Measurements from ENCODE around the gene SATB2. TPM values are rescaled to one million over a fixed set of nuclear protein-coding genes. Genes with fewer than 3 reads are reported as not detected.

The SATB2 gene
- total RNA-seq, 3 donors from 2014 or later: 2.3 to 12.2 (median 8.2) TPM

DNA sequence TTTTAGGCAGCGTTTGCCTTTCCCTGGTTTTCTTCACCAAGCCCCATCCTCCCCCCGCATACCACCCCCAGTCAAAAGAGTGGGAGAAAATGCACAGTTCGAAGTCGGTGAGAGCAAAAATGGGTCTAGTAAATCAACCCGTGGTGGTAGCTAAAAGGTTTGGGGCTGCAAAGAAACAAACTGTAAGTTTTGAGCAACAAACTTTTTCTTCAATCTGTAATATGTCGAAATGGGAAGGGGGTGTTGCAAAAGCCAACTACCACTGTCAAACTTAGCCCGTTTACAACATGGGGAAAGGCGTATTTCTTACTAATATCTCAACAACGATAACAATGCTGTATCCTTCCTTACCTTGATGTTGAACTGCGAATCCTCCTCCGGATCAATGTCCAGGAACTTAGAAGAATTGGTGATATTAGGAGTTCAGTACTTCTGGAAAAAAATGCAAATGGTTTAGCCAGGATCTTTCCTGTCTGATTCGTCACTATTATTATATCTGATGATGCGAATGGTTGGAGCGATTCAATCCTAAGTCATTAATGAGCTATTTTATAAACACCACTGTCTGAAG is 2.4 kb upstream of the SATB2 start:
- no peaks in the 10 kb centered on the region for H3K36me3 ChIP-seq
- H3K27me3 ChIP-seq: peaks cover 17 to 79% of the 10 kb centered on the region in 2 donors
- no peak overlapping the region for H3K27ac ChIP-seq
- TF ChIP-seq POLR2AphosphoS5 (IDR thresholded peaks at IDR 0.05) (peak in 1 of 3 donors; percentile 22), POLR2A (IDR thresholded peaks at IDR 0.05) (no peak), CTCF (IDR thresholded peaks at IDR 0.05) (no peak)
- no peak for DNase-seq (ENCODE audit: low spot score in 2 of 2)
- H3K4me3 ChIP-seq: peak overlapping the region; percentile 63 to 90 (median 73)
- intact Hi-C loops (cut with DNase I; ENCODE audit: low total_unique reads): loop anchor here (5.0 kb wide), 1 partner anchor 1963 kb away; the partner anchor contains the start of gene HSPD1
- peaks cover 10% of the 10 kb centered on the region in 2 donors for H3K4me1 ChIP-seq
- H3K9me3 ChIP-seq: no peaks in the 10 kb centered on the region

GRCh38 chr2:199459286-199460100 is 1.8 kb upstream of the SATB2 start:
- no peaks in the 10 kb centered on the region for H3K9me3 ChIP-seq
- H3K27ac ChIP-seq: peak overlapping the region; percentile 15 to 46
- peaks cover 17 to 79% of the 10 kb centered on the region in 2 donors for H3K27me3 ChIP-seq
- no peaks in the 10 kb centered on the region for H3K36me3 ChIP-seq
- peak; percentile 70 to 81 for DNase-seq (ENCODE audit: low spot score in 2 of 2)
- peak overlapping the region; percentile 63 to 90 (median 73) for H3K4me3 ChIP-seq
- peaks cover 10% of the 10 kb centered on the region in 2 donors for H3K4me1 ChIP-seq
- intact Hi-C loops (cut with DNase I; ENCODE audit: low total_unique reads): loop anchor here (5.0 kb wide), 1 partner anchor 1962 kb away; the partner anchor contains the start of gene HSPD1
- TF ChIP-seq POLR2AphosphoS5 (IDR thresholded peaks at IDR 0.05): peak; percentile 57 to 70 (median 60)
- TF ChIP-seq POLR2A (IDR thresholded peaks at IDR 0.05): no peak
- no peak for TF ChIP-seq CTCF (IDR thresholded peaks at IDR 0.05)

DNA sequence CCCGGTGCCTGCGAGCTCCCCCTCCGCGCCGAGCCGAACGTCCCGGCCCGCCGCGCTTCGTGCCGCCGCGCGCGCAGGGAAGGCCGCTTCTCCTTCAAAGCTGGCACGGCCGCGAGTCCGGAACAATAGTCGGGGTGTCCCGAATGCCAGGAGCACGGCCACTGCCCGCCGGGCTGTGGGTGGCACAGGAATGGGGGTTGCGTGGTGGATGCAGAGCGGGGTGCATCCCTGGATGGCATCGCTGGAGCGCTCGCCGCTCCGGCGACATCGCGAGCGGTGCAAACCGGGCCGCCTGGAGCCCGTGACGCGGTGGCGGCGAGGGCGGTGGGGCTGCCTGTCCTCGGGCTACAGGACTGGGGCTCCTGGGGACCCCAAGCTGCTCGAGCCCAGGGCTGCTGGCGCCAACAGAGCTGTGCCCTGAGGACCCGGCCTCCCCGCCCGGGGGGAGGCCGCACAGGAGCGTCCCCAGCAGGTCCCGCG is 1.1 kb upstream of the SATB2 start:
- TF ChIP-seq POLR2AphosphoS5 (IDR thresholded peaks at IDR 0.05) (no peak), CTCF (IDR thresholded peaks at IDR 0.05) (no peak), POLR2A (IDR thresholded peaks at IDR 0.05) (no peak)
- no peak for DNase-seq (ENCODE audit: low spot score in 2 of 2)
- intact Hi-C loops (cut with DNase I; ENCODE audit: low total_unique reads): no loop called here

DNA sequence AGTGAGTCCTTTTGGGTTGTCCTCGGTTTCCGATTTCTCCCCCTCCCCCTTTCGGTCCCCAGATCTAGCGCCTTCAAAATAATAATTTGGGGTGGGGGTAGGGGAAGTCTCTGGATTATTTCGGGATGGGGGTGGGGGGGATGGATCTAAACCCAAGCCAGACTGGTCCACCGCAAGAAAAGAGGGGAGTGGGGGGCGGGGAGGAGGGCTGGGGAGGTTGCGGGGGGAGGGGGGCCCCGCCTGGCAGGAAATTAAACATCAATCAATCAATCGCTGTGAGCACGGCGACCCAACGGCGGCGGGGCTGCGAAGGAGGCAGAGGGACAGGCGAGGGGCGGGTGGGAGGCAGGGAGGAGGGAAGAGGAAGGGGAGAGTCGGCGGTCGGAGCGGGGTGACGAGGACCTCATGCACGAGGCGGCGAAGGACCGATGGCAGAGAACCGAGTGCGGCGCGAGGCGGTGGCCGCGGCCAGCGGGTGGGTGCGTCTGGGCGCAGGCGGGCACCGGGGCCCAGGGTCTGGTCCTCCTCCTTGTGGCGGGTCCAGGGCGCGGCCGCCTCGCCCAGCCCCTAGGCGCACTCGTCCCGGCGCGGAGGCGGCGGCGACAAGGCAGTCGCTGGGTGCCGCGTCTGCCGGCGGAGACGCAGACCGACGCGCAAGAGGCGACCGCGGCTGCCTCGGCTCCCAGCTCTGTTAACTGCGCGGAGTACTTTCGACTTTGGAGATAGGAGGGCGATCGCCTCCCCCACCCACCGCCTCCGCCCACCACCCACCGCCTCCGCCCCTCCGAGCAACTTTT is 468 bp upstream of the SATB2 start:
- H3K27ac ChIP-seq: peak overlapping the region; percentile 15 to 46
- peaks cover 17 to 76% of the 10 kb centered on the region in 2 donors for H3K27me3 ChIP-seq
- intact Hi-C loops (cut with DNase I; ENCODE audit: low total_unique reads): no loop called here
- no peaks in the 10 kb centered on the region for H3K9me3 ChIP-seq
- peaks cover 10% of the 10 kb centered on the region in 2 donors for H3K4me1 ChIP-seq
- H3K36me3 ChIP-seq: no peaks in the 10 kb centered on the region
- no peak for DNase-seq (ENCODE audit: low spot score in 2 of 2)
- no peak for TF ChIP-seq POLR2AphosphoS5 (IDR thresholded peaks at IDR 0.05)
- no peak for TF ChIP-seq CTCF (IDR thresholded peaks at IDR 0.05)
- TF ChIP-seq POLR2A (IDR thresholded peaks at IDR 0.05): no peak
- peak overlapping the region; percentile 63 to 90 (median 73) for H3K4me3 ChIP-seq

More for the DNA sequence above, 1.1 kb upstream of the SATB2 start:
- H3K36me3 ChIP-seq: no peaks in the 10 kb centered on the region
- H3K4me3 ChIP-seq: peak overlapping the region; percentile 63 to 90 (median 73)
- no peaks in the 10 kb centered on the region for H3K9me3 ChIP-seq
- peaks cover 17 to 79% of the 10 kb centered on the region in 2 donors for H3K27me3 ChIP-seq
- peaks cover 10% of the 10 kb centered on the region in 2 donors for H3K4me1 ChIP-seq
- H3K27ac ChIP-seq: peak overlapping the region; percentile 15 to 46

Measured in breast epithelium (tissue), 4 donors.